Skin of body (tissue), 2 donors: ENCODE results near the gene GPR137C. TPM values are rescaled to one million over a fixed set of nuclear protein-coding genes. Genes with fewer than 3 reads are reported as not detected.

Experiments used
- DNase-seq: peaks from one replicate; lab custom pipeline; 2025; lab: John Stamatoyannopoulos, UW
- total RNA-seq: library from RNA; depleted of rRNA; stranded (reverse); fragments of >200 nt; gene quantifications from one replicate; pipeline ENCODE4 v1.2.3, GENCODE V29; 2014

The GPR137C gene
- total RNA-seq, 1 donor from 2014 or later, result 3.0 TPM

DNA sequence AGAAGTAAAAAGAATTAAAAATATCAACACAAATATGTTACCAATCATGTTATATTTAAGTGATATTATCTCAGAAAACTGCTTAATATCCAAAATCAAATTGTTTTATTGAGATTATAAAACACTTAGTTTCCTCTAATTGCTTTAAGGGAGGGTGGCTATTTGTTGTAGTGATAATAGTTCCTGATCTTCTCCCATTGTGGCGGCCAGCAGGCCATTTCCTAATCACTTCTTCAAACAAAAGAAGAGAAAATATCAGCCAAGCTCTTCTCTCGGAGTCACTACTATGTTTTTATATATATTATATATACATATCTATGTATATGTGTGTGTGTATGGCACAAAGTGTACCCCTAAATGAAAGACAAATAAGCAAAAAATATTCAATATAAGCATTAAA, 111.2 kb downstream of the GPR137C start:
- DNase-seq, result no peak

DNA sequence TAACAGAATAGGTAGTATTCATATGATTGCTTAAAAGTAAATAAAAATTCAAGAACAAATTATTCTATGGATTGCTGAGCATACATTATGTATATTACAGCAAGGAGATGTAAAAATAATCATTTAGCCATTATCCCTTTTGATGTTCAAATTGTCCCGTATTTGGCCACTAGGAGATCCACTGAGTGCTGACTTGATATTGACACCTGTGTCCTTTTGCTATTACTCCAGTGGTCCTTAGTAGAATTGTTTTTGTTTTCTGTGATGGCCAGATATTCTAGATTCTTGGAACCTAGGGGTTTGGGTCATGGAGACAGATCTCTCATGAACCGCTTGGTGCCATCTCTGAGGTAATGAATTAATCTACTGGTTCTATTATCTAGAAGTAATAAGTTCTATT, 126.0 kb downstream of the GPR137C start:
- no peak for DNase-seq

DNA sequence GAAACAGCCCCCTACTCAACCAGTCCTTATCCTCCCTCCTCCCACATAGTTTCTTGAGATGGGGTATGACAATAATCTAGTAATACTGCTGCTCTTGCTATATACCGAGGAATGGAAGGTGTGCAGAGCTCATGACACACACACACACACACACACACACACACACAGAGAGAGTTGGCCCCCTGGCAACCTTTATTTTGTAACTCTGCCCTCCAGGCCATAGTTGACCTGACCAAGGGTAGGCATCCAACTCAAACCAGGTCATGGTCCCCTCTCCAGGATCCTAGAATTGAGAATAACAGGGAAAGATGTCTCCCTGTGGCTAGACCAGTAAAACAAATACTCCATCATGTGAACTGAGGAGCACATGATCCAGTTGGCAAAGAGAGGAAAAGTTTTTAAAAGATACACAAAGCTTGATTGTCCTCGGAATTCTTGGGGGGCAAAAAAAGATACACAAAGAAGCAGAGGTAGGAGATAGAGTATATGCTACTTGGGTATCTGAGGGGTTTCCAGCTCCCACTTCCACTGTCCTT, 131.4 kb downstream of the GPR137C start:
- no peak for DNase-seq

DNA sequence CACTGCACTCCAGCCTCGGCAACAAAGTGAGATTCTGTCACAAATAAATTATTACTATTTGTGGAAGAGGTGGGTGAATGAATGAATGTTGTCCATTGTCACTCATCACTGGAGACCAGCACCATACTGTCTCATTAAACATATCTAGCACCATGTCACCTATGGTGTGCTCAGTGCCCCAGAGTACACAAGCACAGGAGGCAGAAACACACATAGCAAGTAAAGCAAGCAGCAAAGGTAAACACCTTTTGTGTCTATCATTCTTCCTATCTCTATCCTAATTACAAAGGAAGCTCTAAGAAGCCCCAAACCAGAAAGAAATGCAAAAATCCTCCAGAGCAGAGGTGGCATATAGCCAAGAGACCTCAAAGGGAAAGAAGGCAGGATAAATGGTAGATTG, 133.5 kb downstream of the GPR137C start:
- no peak for DNase-seq

Other genes with a start within 250 kb of the GPR137C start
- 2.2 TPM for gene PTGER2, start 238.5 kb upstream of the GPR137C start, total RNA-seq
- gene TXNDC16, start 331 bp upstream of the GPR137C start, total RNA-seq, result 12.0 TPM
- 31.5 TPM for gene ERO1A, start 142.7 kb downstream of the GPR137C start, total RNA-seq
- gene PSMC6, start 154.4 kb downstream of the GPR137C start, total RNA-seq, result 101 TPM
- gene STYX, start 177.3 kb downstream of the GPR137C start, total RNA-seq, result 18.0 TPM
- gene GNPNAT1, start 238.8 kb downstream of the GPR137C start, total RNA-seq, result 12.3 TPM